ENCODE measurements around the gene LBR.

The LBR gene

DNA sequence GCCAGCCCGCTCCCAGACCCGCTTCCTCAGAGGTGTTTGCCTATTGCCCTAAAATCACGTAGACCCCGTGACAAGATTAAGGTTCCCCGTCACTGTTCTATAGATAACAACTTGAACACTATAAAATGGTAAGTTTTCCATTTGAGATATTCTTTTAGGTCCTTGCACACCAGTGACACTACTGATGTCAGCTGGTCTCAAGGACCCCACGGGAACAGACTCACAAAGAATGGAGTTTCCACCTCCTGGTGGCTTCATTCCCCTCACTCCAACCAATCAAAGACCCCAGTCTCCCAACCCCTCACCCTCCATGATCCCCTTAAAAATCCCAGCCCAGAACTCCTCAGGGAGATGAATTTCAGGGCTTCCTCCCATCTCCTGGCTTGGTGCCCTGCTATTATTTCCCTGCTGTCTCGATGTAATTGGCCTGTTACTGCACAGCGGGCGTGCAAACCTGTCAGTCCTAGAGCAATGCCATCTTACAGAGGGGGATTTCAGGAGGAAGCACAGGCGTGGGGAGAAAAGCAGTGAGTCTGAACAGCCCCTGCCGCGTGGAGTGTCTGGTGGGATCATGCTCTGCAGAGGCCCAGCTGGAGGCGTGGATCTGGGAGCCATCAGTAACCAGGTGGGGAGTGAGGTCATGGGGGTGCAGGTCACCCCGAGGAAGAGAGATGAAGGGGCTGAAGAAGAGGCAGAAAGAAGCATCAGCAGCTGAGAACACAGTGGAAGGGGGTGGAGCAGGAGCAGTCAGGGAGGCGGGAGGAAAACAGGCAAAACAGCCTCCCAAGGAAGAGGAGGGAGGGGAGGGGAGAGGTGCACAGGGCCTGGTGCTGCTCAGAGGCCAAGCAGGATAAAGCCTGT lies 35.1 kb upstream of the LBR start:
- no peak for DNase-seq

DNA sequence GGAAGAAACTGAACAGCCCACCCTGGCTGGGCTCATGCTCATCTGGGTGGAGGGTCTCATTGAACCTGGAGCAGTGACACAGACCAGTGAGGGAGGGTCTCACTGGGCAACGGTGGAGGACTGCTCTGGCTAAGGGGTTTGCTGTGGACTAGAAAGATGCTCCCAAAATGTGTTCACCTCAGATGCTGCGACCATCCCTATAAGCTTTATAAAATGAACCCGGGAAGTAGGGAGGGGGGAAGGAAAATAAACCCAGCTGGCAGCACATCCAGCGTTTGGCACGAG lies 34.5 kb upstream of the LBR start:
- DNase-seq: no peak

DNA sequence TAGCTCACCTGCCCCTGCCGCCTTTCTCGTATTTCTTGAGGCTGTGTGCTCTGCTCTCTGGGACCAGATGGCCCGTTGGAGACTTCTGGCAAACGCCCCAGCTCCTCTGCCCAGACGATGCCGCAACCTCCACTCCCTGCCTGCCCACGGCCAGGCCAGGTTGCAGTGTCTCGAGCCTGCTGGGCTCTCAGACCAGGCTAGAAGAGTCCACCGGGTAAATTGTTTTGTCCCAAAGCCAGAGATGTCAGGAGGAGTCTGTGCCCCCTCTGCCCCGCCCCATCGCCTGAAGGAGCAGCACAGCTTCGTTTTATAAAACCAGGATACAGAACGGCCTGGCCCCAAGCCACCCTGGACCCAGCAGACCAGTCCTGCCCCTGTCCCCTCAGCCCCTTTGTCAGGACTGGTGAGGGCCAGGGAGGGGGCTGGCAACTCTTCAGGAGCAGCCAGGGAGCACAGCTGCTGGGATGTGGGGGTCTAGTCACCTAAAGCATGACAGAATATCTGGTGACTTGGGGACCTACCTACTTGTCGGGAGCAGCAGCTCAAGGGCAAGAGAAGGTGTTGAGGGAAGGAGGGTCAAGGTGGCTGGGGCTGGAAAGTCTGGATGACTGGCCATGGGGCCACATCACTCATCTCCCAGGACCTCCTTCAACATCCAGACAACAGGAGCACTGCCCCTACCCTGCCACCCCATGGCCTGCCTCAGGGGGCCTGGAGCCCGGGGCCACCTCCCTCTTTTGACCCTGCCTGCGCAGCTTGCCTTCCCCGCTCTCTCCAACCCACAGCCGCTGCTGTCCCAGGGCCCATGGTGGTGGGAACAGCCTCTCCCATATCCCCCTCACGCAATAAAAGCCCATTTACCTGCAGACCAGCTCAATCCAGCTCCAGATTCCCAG lies 33.9 kb upstream of the LBR start:
- no peak for DNase-seq

DNA sequence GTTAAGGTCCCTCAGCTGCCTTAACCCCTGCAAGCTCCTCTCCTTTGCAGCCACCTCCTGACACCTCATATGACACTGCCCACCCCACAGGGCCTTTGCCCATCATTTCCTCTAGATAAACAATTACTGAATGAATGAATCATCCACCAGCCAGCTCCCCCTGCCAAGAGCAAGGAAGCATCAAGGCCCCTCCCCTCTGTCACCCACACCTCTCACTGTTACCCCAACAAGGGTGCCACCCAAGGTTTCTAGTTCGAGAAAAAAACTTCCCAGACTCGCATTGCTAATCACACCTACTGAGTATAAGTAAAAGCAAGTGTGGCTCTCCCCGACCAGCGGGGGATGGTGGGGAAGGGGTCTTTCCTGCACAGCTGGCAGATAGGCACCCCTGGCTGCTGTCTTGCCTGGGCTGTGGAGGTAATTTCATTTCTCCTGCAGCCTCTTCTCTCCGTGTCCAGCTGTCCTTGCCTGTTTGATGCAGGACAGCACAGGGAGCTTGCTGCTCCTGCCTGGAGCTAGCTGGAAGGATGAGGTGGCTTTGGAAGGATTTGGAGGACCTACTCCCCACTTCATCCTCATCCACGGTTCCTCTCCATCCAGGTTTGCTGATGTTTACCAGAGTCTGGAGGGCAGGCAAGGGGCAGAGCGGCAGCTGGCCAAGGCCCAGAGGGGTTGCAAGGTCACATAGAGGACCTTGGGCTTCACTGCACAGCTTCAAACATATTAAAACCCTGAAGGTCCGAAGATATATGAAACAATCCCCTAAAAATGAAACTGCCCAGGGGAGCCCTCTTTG lies 33.1 kb upstream of the LBR start:
- peak; percentile 77 for DNase-seq

DNA sequence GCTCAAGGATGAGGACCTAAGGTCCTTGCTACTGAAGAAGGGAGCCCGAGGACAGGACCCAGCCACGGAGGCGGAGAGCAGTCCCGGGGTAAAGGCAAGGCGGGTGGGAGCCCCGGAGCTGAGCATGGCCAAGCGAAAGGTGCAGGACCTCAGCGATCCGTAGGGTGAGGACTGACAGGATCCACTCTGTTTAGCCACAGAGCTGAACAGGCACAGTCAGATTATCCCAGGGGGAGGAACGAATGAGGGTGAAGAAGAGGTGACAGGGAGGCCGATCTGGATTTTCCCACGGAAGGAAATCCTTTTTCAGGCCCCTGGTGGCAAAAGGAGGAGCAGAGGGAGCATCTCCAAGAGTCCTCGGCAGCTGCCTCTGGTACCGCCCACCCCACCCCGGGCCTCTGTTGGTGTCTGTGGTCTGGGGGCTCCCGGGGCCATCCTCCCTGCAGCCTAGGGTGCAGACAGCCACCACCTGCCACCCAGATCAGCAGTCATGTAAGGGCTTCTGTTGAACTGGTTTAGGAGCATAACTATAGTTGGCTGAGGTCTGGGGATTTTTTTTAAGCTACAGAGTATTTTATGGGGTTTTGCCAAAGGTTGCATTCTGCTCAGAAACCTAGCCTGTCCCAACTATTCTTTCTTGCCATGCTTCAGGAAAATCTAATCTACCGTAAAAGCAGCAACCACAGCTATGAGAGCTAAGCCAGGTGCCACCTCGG lies 32.3 kb upstream of the LBR start:
- no peak for DNase-seq

DNA sequence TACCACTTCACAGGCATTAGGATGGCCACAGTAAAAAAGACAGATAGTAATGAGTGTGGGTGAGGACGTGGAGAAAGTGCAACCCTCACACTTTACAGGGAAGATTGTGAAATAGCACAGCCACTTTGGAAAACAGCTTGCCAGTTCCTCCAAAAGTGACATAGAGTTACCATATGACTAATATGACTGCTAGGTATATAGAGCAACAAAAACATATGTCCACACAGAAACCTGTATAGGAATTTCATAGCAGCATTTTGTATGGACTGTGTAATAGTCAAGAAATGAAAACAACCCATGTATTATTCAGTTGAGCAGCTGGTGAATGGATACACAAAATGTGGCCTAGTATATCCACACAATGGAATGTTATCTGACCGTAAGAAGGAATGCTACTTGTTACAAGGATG lies 30.4 kb upstream of the LBR start:
- peak; percentile 36 for DNase-seq

DNA sequence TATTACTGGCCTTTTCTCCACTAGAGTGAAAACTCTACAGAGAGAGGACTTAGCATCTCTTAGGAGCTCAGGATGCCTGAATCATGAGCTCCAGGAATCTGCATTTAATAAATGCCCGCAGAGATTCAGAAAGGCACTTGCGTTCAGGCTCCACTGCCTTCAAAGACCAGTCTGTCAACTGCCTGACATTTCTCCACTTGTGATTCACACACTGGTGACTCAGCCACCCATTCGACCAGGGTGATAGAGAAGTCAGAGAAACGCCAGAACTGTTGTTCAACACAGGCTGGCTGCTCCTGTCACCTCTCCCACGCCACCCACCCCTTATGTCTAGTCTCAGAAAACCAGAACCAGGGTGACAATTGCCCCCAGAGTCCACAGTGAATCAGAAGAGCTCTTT lies 26.9 kb upstream of the LBR start:
- peak; percentile 81 for DNase-seq

DNA sequence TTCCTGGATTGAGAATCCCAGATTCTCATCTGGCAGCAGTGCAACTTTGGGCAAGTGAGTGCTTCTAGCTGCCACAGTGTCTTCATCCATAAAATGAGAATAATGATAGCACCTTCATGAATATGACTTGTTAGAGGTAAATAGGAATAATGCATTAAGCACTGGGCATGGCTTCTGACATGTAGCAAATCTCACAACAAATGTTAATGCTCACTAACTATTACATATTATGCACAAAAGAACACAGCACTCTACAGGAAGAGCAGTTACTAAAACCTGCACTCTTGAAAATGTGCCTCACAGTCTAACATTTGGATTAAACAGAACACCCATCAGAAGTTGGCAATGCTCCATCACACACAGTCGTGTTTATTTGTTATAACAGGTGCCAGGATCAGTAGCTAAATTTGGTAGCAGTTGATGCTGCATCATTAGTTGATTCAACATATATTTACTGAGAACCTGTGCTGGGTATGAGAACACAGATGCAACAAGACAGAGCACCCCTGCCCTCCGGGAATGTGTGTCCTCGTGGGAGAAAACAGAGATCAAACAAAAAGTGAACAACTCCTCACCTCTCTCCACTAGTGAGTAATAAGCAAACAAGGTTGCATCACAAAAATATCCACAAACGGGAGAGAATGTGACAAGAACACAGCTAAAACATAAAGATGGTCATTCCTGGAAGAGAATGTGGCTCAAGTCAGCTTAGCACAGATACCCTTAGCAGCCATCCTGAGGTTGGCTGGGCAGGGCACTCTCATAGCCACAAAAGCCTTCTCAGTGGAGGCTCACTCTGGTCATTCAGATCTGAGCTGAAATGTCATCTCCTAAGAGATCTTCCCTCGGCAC lies 26.2 kb upstream of the LBR start:
- peak; percentile 60 for DNase-seq

DNA sequence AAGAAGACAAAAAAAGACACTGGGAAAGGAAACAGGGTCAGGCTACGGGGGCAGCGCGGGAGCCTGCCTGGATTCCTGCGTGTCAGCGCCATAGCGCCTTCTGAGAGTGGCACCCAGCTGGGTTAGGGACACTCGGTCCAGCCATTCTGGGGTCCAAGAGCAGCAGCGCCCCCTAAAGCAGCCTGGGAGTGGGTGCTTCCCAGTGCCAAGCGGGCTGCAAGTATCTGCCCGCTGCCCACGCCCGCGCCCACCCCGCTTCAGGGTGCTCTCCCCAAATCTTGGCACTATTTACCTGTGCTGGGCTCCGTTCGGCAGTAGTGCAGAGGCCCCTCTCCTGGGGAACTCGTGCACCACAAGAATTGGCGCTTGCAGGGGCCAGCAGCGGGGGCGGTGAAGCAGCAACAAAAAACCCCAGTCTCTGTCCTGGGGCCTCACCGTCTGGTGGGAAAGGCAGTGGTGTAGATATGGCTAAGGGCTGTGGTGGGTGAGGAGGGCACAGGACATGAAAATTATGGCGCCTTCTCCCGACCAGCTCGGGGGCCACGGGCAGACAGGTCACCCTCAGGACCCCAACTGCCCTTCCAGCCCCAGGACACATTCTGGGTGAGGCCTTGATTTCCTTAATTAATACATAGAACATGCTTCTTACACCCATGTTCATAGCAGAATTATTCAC lies 24.1 kb upstream of the LBR start:
- DNase-seq: no peak

DNA sequence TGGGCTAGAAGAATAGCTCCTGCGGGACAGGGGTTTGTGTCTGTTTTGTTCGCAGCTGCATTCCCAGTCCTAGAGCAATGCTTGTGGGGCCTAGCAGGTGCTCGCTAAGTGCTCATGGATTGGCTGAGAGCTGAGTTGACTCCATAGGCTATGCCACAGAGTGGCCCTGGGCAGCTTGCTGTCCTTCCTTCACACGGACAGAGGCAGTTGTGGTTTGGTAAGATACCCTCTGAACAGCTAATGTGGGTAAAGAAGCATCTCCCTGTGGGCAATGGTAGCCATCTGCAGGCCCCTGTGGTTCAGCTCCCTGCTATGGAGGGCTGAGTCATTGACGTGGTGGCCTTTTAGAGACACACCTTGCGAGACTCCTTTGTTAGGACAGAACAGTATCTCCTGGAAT lies 23.5 kb upstream of the LBR start:
- DNase-seq: no peak

DNA sequence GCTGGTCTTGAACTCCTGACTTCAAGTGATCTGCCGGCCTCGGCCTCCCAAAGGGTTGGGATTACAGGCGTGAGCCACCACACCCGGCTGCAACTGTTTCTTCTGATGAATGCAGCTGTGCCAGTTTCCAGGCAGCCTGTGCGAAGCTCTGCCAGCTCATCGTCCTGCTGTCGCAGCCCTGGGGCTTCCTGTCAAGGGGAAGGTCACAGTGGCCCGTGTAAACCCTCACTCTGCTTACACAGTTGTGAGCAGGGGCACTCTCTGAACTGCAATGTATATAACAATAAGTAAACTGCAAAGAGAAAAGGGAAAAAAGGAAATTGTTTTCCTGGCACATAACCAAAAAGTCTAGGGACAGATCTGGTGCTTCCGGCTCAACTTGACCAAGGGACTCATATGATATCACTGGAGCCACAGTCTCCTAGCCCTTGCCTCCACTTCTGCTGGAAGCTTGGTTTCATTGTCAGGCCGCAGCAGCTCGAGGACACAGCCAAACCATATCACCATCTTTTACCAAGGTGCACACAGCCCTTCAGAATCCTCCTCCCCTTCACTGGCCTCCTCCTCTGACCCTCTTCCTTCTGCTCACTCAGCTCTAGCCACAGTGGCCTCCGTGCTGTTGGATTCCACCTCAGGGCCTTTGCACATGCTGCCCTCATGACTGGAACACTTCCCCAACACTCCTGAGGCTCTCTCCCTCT lies 22.8 kb upstream of the LBR start:
- DNase-seq: peak; percentile 35

DNA sequence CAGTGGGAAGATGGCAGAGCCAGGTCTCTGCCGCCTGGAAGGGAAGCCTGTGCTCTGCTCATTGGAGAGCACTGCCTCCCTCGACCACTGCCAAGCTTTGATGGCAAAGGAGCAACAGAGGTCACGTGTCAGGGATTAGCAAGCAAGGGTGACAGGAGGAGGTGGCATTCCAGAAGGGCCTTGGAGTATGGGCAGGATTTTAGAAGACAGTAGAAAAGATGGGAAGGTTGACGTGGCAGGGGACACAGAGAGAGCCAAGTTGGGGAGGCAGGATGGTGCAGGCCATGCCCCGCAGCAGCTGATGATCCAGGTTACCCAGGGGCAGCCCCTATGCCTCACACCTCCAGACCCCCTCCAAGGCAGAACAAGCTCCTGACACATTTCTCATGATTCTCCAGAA lies 21.9 kb upstream of the LBR start:
- DNase-seq: no peak

DNA sequence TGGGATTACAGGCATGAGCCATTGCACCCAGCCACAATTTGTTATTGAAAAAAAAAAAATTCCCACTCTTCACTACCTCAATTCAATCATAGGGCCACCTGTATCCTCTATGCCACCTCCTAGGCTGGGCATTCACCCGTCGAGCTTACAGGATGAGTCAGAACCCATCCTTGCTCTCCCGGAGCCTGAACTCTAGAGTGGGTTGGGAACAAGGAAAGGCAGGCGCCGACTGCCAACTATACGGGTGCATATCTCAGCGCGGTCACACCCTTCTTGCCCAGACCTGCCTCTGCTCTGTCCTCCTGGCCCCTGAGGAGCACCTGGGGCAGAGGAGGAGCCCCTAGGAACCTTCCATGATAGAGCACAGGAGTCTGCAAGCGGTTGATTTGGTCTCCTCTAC lies 21.4 kb upstream of the LBR start:
- no peak for DNase-seq

DNA sequence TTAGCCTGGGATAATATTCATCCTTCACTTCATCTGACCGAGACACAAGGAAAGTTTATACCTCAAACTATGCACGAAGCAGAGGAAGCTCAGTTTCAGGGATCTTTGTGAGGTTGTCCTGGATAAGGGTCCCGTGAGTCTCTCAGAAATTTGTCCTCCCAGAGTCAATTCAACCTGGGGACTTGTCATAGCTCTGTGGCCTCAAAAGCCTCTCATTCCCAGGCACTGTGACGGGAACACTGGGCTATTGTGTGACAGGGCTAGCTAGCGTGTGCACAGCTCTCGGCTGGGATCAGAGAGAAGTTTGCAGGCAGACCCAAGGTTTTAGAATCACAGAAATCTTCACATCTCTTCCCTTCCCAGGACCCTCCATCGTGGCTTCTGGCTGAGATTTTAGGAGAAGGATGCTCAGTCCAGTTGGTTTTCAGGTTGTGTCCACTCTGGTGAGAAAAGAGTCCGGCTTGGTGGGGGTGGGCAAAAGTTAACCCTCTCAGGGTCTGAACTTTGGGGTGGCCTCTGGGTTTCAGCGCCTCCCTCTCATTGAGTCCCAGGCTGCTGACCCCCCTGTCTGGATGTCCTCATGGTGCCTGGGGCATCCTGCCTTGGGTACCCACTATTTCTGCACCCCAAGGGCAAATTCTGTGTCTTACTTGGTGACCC lies 20.4 kb upstream of the LBR start:
- DNase-seq: no peak

DNA sequence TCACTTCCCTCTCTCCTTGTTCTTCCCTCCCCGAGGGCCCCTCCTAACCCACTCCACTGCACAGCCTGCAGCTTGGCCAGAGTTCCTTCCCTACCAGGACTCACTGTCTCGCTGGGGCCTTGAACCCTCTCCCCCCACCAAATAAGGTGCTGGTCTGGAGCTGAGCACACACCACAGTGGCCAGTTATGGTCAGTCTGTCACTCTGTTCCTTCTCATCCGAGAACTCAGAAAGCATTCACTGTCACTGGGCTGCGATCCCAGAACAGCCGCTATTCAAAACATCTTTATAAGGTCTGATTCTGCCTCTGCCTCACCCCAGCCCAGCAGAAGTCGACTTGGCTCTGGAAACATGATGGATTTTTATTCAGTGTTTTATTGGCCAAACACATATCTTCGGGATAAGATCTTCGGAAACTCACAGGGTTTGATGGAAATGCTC lies 19.8 kb upstream of the LBR start:
- no peak for DNase-seq

DNA sequence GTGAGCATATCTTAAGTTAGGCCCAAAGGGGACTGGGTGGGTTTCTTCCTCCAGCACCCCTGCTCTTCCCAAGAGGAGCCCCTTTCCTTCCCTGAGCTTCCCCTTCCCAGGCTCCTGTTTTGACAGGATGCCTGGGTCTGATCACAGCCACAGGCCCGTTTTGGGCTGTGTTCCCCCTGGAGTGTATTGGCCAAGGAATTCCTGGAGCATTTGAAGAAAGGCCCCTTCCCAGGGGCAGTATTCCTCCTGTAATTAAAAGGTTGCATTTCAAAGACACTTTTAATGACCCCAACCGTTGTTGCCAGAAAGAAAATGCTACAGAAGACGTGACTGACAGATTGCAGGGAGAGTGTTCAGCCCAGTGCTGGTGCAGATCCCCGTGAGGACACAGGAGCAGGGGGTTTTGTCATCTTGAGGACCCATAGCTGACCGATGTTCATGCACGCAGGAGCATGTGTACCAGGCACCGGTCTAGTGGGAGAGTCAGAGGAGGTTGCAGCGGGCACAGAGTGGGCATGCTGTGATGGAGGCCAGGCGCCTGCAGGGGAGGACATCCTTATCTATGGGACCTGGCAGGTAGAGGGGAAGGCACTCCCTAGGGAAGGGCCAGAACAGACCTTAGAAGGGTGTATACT lies 19.3 kb upstream of the LBR start:
- no peak for DNase-seq

DNA sequence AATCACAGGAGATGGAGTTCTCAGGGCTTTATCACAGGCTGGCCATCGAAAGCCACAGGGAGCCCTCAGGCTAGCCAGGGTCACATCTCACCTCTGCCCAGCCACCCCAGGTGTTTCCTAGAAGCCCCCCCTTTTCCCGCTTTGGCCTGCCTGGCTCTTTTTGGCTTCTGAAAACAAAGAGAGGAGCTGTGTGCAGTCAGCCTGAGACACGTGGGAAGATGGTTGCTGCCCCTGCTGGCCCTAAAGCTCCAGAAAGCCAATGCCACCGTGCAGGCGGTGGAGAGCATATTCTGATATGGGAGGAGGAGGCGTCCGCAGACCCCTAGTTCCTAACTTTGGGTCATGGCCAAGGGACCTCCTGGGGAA lies 18.7 kb upstream of the LBR start:
- DNase-seq: no peak

DNA sequence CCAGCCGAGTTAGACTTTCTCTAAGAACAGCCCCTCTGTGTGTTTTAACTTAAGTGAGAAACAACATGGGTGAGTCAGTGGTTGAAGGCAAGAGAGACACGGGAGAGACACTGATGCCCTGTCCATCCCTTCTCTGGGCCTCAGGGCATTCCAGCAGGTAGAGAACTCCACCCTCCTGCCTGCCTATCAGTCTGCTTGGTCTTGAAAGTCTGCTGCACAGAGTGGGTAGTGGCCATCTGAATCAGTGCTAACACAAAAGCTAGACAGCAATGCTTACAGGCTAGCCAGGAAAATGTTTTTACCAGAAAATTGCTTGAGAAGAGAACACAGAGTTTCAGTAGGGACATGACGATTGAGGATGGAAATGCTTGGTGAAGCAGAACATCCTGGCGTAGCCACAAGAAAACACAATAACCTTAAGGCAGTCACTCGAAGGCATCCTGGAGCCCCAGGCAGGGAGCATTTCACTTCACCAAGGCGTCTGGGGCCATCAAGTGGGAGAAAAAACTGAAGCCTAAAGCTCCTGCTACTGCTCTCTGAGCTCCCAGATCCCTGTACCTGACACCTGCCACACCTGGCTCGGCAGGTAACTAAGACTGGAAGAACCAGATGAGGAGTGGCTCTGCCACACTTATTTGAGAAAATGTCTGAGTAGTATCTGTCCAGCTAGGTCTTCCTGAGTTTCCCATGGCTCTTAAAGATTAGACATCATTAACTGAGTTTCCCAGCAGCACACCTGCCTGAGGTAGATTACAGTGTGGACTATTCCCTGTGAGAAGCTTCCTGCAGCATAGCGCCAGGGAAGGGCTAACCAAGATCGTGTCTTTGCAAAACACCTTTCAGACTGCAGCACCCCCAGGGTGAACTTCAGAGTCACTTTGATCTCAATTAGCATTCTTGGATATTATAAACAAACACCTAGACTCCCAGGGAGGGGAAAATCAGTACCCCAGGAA lies 18.1 kb upstream of the LBR start:
- no peak for DNase-seq
